ENCODE measurements around the gene GRHL1.

The GRHL1 gene

DNA sequence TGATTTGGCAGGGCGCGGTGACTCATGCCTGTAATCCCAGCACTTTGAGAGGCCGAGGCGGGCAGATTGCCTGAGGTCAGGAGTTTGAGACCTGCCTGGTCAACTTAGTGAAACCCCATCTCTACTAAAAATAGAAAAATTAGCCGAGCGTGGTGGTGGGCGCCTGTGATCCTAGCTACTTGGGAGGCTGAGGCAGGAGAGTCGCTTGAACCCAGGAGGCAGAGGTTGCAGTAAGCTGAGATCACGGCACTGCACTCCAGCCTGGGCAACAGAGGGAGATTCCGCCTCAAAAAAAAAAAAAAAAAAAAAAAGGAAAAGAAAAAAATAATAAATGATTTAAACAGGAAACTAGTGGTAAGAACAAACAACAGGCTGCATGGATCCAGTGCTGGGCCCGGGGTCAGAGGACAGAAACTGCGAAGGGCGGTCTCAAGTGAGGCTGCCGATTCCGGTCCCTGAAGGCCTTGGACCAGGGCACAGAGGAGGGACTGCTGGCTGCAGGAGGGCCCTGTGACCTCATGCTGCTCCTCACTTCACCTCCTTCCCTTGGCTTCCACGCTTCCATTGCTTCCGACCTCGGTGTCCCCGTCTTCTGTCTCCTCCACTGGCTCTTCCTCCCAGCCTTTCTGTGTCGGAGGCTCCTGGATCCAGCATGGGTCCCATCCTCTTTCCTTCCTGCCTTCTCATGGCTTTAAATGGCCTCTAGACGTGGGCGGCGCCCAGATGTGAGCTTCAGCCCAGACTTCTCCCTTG, 2.1 kb upstream of the GRHL1 start:
- DNase-seq, result no peak

DNA sequence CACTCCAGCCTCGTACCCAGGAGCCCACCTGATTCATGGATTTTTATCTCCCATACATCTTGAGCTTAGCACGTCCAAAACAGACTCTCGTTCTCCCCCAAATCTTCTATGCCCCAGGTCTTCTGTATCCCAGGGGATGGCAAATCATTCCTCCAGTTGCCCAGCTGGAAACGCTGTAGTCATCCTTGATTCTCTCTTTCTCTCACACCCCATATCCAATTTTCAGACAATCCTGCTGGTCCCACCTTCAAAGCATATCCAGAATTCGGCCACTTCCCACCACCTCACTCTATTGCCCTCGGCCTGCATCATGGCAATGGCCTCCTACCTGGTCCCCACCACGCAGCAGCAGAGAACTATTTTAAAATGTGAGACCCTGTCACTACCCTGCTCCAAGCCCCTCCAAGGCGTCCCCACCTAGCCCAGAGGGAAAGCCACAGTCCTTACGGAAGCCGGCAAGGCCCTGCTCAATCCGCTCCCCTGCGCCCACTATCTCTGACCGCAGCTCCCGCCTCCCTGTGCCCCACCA, 1.4 kb upstream of the GRHL1 start:
- DNase-seq, result no peak

DNA sequence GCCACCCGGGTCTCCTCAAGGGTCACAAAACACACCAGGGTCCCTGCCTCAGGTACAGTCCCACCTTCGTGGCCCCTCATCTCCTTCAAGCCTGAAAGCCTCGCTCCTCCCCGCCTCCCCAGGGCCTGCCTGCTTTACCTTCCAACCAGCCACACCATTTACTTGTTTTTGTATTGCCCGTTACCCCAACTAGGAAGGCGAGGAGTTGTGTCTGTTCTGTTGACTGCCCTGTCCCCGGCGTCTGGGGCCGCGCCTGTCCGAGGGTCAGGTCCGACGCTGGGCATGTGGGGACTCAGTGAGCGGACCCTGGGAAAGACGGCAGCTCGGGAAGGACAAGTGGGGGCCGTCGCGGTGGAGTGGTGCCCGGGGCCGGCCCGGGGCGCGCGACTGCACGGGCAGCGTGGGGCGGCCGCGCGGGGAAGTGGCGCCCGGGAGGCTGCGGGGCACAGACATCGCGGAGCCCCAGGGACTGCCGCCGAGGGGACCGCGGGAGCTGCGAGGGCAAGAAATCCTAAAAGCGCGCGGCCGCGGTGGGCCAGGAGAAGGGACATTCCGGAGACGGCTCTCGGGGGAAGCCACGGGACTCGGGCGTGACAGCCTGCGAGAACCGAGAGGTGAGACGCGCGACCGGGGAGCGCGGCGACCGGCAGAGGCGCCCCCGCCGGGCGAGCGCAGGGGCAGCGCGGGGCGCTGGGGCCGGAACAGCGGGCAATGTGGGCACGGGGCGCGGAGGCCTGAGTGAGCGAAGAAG, 797 bp upstream of the GRHL1 start:
- no peak for DNase-seq

DNA sequence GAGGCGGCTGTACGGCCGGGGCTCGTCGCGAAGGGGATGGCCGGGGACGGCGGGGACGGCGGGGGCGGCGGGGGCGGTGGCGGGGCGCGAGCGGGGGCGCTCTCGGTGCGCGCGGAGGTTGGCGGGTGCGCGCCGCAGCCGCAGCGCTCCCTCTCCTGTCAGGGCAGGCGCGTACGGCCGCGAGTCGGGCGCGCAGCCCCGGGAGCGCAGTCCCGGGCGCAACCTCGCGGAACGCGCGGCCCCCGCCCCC, 296 bp upstream of the GRHL1 start:
- no peak for DNase-seq

DNA sequence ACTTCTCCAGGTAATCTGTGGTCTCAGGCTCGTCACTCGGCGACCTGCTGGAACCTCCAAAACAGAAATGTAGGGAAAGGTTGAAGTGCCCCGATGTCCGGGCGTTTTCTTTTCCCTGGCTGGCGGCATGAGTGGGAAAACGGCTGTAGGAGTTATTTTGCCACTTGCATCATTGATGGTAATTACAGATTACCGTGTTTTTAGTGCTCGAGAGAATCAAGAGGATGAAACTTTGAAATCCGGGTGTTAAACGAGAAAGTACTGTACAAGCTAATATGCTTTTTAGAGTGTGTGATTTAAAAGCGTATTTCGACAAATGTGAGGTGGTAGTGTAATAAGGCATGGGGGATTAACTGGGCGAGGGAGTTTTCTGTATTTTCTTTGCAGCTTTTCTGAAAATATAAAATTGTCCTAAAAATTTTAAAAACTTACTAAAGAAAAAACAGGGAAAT, 819 bp downstream of the GRHL1 start:
- DNase-seq, result no peak

DNA sequence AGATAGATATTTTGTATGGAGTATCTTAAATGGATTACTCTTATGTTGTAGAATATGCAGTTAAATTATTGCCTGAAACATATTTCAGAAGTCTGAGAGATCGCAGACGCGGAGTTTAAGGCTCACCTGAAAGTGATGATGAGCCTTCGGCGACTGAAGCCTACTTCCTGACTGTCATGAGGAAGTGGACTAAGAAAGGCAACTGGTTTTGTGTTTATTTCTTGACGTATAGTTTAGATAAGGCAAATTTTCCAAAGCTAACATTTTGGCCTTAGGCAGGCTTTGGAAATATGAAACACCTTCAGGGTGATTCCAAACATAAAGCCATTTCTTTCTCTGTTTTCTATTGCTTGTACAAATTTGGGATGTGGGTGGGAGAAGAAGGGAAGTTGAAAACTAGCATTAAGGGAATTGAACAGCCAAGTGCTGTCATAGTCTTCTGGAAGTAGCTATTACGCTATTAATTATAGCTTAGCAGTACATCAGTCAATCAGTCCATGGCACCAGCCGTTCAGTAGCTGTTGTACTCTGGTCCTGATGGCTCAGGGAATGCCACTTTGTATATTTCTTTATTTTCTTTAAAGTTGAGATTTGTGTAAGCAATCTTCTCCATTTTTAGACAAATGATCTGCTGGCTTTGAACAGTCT, 1.5 kb downstream of the GRHL1 start:
- DNase-seq, result no peak

DNA sequence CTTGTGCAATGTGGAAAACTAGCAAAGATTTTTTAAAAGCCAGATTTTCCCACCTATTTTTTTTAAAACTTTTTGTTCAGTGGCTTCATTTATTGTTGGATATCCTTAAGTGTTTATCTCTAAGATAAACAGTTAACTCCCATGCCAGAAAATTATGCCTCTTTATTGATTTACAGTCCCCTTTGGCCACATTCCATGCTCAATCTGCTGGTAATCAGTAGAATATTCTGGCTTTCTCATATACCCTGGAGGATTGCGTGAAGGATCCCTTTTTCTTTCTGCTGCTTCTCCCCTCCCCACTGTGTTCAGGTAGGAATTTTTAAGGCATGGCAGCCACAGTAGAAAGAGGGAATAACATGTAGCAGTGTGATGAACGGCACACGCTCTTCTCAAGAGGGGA, 2.6 kb downstream of the GRHL1 start:
- no peak for DNase-seq

DNA sequence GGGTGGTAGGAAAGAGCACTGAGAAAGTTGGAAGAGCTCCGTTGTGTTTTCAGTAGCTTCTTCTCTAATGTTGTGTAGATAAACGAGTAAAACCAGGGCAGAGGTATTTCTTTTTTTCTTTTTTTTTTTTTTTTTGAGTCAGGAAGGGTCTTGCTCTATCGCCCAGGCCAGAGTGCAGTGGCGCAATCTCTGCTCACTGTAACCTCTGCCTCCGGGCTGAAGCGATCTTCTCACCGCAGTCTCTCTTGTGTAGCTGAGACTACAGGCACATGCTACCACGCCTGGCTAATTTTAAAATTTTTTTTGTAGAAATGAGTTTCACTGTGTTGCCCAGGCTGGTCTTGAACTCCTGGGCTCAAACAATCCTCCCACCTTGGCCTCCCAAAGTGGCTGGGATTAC, 6.6 kb downstream of the GRHL1 start:
- no peak for DNase-seq

DNA sequence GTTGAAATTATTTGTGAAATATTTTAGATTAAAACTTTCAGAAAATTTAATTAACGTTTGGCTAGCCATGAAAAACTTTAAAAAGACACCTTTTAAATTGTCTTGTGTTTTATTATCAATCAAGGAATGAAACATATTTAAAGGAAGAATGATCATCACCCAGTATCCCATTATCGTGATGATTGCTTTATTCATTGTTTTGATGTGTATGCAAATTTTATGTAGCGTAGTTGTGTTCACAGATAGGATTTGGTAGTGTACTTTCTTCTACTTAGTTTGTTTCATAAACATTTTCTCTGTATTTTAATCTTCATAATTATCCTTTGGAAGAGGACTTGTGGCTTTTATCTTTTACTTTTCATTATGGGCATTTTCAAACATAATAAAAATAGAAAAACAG, 7.8 kb downstream of the GRHL1 start:
- no peak for DNase-seq

DNA sequence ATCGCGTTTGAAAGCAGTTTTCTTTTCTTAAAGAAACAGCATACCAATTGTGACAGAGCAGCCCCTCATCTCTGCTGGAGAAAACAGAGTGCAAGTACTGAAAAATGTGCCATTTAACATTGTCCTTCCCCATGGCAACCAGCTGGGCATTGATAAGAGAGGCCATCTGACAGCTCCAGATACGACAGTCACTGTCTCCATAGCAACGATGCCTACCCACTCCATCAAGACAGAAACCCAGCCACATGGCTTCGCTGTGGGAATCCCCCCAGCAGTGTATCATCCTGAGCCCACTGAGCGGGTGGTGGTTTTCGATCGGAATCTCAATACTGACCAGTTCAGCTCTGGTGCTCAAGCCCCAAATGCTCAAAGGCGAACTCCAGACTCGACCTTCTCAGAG, 9.5 kb downstream of the GRHL1 start:
- DNase-seq, result no peak

DNA sequence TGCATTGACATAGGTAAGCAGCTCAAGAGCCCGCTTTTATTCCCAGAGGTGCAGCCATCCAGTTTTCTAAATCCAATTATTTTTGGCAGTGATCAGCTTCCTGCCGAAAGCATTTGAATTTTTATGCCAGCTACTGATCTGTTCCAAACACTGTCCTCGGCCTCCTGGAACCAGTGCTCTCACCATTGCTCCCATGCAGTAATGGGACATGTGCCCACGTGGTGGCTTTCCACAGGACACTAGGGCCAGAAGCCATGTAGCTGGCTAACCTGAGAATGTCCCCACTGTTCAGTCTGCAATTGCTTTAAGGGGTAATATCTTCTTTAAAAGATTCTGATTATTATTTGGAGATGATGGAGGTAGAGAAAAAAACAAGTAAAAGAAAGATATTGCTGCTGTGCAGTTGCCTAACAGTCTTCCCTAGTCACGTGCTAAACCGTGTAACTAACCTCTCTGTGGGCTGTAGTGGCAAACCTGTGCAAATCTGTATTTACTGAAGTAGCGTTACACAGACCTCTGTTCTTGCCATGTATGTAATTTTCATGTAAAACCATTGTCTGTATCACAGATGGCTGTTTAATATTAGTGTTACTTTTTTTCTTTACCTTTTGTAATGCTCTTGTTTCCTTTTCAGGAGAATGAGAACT, 13.0 kb downstream of the GRHL1 start:
- no peak for DNase-seq

DNA sequence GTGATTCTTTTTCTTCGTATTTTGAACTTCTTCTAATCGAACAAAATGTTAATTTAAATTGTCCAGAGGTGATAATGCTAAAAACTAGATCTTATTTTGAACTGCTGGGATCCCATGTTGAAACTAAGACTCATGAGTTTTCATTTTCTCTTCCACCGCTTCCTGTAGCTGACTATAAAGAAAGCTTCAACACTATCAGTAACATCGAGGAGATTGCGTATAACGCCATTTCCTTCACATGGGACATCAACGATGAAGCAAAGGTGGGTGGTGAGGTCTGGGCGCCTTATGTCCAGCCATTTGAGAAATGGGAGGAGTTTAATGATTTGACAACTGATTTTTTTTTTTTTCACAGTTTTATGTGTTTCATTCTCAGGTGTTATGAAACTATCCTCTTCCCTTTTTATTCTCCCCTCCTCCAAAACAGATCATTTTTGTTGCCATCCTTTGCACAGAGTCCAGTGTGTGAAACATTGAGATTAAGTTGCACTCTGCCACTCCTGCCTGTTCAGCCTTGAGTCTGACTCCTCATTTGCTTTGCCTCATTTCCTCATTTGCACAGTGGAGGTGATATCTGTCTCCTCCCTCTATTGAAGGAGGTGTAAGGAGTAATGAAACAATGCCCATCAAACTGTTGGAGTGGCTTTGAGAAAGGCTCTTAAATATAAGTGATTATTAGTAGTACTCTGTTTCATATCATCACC, 13.8 kb downstream of the GRHL1 start:
- no peak for DNase-seq

DNA sequence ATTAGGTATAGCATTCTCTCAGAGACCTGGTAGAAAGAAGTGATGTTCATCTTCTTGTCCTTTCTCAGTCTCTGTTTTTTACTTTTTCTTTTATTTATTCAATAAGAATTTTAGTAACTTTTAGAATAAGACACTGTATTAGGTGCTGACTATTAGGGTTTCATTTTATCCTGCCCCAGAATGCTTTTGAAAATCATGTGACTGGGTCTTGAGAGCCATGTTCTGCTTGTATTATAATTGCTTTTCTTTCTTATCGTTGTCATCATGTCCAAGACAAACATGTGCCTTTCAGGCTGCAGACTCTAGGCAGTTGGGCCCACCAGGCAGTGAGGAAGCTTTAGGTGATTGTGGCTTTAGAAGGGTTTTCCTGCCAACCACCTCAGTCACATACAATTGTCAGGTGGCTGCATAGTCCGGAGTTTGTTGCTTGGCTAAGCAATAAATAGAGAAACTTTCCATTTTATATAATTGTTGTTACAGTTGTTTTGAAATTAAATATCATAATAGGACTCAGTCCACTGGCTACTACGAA, 15.1 kb downstream of the GRHL1 start:
- no peak for DNase-seq

DNA sequence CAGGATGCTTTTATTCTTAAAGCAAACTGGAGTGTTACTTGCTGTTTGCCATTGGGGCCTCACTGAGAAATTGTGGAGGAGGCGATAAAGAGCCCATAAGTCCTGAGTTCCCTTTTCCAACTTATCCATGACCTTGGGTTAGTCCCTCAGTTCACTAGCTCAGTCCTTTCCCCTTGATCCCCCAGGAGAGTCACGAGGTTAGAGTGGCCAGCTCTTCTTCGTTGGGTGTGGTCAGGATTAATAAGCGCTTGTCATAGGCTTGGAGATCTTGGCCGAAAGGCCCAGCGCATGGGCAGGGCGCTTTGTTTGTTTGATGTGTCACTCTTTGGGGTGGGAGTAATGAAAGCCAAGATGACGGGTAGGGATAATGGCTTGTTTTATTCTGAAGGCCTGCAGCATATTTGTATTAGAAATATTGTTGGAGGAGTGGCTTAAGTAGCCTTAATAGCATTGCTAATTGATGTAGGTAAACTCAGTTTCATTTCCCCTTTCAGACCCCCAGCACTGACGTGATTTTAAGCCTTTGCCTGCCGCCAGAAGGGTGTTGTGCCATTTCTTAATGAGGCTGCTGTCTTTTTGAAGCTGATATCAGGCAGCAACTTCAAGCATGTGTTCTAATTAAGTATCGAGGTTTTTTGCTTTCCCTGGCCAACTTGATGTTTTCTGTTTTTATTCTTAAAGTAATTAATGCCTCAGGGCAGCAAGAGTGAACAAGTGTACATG, 15.7 kb downstream of the GRHL1 start:
- no peak for DNase-seq

DNA sequence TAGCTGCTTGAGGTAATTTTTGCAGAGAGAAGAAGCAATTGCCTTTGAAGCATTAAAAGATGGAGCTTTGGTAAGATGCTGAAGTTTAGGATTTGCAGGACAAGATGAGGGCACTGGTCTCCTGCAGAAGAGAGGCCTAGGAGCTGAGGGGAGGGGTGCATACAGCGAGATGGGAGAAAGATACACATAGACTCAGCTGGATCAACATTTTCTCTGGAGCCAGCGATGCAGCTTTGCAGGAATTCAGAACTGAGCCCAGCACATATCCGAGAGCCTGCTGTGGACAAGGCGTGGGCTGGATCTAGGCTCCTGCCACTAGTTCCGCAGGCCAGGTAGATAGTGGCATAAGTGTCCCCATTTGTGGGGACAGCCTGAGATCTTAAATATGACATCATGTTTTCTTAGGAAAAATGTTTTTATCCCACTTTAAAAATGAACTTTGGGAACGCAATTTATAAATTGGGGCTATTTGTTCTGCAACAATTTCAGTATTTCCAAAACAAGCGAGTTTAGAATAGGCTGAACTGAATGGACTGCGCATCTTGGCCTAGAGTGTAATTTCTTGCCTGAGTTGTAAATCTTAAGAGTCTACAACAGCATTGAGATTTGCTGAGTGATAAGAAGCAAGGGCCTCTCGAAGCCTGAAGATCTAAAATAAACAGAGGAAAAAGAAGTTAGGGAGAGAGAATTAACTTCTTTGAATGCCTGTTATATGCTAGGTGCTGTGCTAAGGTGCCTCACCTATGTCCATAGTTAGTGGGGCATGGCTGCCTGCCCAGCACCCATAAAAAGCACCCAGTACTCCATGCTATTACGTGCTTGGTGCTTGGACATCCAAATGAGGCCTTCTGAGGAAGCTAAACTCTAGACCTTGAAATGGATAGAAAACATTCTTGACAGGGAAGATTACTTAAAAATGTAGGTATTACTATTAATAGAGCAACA, 17.3 kb downstream of the GRHL1 start:
- no peak for DNase-seq

DNA sequence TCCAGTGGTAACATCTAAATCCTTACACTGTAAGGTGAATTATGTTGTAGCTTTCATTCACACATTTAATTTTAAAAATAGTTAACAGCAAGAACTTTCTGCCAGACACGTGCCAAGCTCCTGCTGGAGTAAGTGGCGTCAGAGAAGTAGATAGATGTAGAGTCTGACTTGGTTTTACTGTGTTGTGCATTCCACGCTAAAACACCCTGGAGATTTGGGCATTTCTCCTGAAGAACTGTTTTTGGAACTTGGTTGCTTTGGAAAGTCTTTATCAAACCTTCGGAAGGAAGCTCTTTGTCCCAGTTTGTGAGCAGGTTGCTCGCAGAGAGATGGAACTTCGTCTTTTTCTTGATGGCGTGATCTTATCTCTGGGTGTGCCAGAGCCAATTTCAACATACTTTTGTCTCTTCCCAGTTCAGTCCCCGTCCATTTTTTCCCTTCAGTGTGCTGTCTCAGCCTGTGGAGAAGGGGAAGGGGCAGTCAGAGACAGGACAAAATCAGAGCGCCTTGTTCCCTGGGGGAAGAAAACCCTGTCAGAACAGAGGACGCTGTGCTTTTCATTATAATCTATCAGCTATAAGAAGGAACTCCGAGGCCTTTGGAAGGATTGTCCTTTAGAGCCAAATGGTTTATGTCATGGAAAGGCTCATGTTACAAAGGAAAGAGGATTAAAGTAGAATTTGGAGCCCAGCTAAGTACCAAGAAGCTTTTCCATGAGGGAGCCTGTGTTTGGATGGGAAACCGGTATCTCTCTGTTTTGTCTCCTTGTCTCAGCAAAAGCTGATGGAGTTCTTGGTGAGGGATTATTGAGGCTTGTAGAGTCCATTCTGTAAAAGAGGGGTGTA, 18.9 kb downstream of the GRHL1 start:
- no peak for DNase-seq

DNA sequence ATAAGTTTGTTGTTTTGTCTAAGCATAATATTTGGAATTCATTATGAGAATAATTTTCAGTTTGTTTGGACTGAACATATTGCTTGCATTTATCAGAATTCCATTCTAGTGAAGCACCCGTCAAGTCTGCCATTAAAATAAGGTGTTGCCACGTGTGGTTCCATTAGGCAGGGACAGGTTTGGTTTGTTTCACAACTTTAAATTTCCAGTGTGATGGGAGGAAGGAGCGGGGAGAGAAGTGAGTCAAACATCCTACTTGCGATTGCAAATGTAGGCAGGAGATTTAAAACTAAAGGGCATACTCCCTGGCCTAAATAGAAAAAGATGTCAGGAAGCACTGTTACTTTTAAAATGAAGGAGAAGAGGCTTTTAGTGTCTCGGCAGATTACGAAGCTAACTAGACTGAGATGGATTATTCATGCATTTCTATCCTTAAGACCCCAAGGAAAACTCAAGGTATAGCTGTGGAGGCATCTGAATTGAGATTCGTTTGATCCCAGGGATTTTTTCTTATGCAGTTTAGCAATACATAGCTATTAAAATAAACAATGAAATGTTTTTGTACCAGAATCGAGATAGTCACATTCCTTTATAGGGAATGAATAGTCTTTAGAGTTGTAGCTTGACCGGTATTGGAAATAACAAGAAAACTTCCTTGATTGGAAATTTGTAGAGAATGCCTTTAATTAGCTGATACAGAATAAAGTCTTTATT, 19.8 kb downstream of the GRHL1 start:
- DNase-seq, result no peak

DNA sequence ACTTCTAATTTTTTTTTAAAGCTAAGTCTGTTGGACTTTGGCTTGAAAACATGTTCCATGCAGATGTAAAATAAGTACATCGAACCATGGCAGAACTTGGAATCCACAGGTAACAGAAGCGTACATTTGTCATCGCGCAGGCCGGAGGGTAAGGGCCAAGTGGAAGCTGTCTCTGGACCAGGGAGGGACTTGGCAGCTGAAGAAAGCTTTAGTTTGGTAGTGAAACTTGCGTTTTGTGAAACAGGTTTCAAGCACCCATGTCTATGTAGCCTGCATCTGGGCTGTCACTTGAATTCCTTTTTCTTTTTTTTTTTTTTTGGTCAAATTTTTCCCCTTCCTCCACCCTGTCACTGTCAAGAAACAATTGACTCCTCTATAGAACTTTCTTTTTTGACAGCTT, 20.4 kb downstream of the GRHL1 start:
- no peak for DNase-seq
